GM12878 (cell line): ENCODE measurements around the gene COL28A1. TPM values are rescaled to one million over a fixed set of nuclear protein-coding genes. Genes with fewer than 3 reads are reported as not detected.

Experiments used
- ATAC-seq: fragments of 200-7000 bp; cut with Tn5 transposase; 3 replicates; pipeline ENCODE4 v1.9.1; 2020; ENCODE audit warnings: mild to moderate bottlenecking, moderate library complexity
- BruUV-seq: library from RNA; stranded (reverse); fragments of 400-500 nt; replicated peaks from 2 replicates; lab custom pipeline; 2021; lab: Mats Ljungman, UMichigan
- CTCF ChIA-PET: fragments of 300-600 bp; sonication (Branson Sonifier 250); formaldehyde crosslinking; extraction: SDS; loops from one replicate; lab custom pipeline; 2021; ENCODE audit warnings: inconsistent platforms; lab: Yijun Ruan, JAX
- POLR2A ChIA-PET: fragments of 350-600 bp; formaldehyde crosslinking; extraction: SDS; loops from one replicate; lab custom pipeline; 2021; ENCODE audit warnings: inconsistent platforms; lab: Charles Lee
- RAD21 ChIA-PET: fragments of 300-600 bp; sonication (Branson Sonifier 250); formaldehyde crosslinking; loops from one replicate; lab custom pipeline; 2023; ENCODE audit warnings: antibody characterized with exemption; ENCODE audit not compliant: unreplicated experiment; lab: Charles Lee
- SMC1A ChIA-PET: fragments of 300-600 bp; sonication (Branson Sonifier 250); formaldehyde crosslinking; loops from one replicate; lab custom pipeline; 2023; ENCODE audit not compliant: unreplicated experiment, uncharacterized antibody; lab: Charles Lee
- DNase-seq: peaks from one replicate; pipeline ENCODE4 v3.0.0-alpha.2; 2011; ENCODE audit warnings: low read depth, low spot score
- FAIRE-seq: peaks from 3 replicates; lab custom pipeline; 2011; peaks lifted over from hg19 to GRCh38; lab: Jason Lieb, UNC
- H2AFZ ChIP-seq: 2 replicates; pipeline ENCODE4 v1.6.0; 2011; ENCODE audit warnings: low read depth, low read length, control low read depth; ENCODE audit not compliant: control insufficient read depth
- H3K27ac ChIP-seq: 2 replicates; pipeline ENCODE4 v1.5.1; 2011; ENCODE audit warnings: control low read depth; ENCODE audit not compliant: control insufficient read depth, insufficient read depth
- H3K27me3 ChIP-seq, 2 experiments: replicated peaks in 1 of 2; 2 replicates each; pipeline versions ENCODE4 v1.6.0 to v1.6.1; 2011; ENCODE audit warnings: low read length in 1 of 2; ENCODE audit not compliant: control insufficient read depth in 2 of 2, insufficient read depth in 2 of 2
- H3K36me3 ChIP-seq, 2 experiments: 2 replicates each; pipeline ENCODE4 v1.5.1; 2011; ENCODE audit warnings: low read length in 1 of 2; ENCODE audit not compliant: control insufficient read depth in 2 of 2, insufficient read depth in 2 of 2
- H3K4me1 ChIP-seq: 2 replicates; pipeline ENCODE4 v1.6.1; 2011; ENCODE audit warnings: mild to moderate bottlenecking, low read length, moderate library complexity, mixed read lengths; ENCODE audit not compliant: control insufficient read depth, insufficient read depth
- H3K4me2 ChIP-seq: 2 replicates; pipeline ENCODE4 v1.6.0; 2011; ENCODE audit warnings: control low read depth; ENCODE audit not compliant: control insufficient read depth, insufficient read depth
- H3K4me3 ChIP-seq: fragments of 200-600 bp; sonication (generic); 2 replicates; pipeline ENCODE4 v1.5.1; 2016
- H3K79me2 ChIP-seq: 2 replicates; pipeline ENCODE4 v1.6.0; 2011; ENCODE audit warnings: low read length; ENCODE audit not compliant: control insufficient read depth, insufficient read depth
- H3K9ac ChIP-seq: 2 replicates; pipeline ENCODE4 v1.8.0; 2011; ENCODE audit warnings: low read length, control low read depth, mixed read lengths; ENCODE audit not compliant: control insufficient read depth, insufficient read depth
- H3K9me3 ChIP-seq: replicated peaks from 3 replicates; pipeline ENCODE4 v1.5.1; 2011; ENCODE audit warnings: mild to moderate bottlenecking, low read length; ENCODE audit not compliant: control insufficient read depth, insufficient read depth
- H4K20me1 ChIP-seq: 2 replicates; pipeline ENCODE4 v1.6.0; 2011; ENCODE audit not compliant: control insufficient read depth, insufficient read depth
- BACH1 ChIP-seq: fragments of 450-650 bp; IDR thresholded peaks from 2 replicates; pipeline ENCODE4 v1.6.1; 2017; ENCODE audit warnings: mild to moderate bottlenecking, borderline replicate concordance
- BRCA1 ChIP-seq: IDR thresholded peaks from 2 replicates; pipeline ENCODE4 v1.6.1; 2011; ENCODE audit warnings: low read depth, low read length, improper control_type of control experiment
- KAT2A ChIP-seq: conservative IDR thresholded peaks from 2 replicates; pipeline ENCODE4 v1.6.1; 2011; ENCODE audit warnings: low read depth, low read length; ENCODE audit not compliant: control insufficient read depth
- TCF3 ChIP-seq: IDR thresholded peaks from 2 replicates; pipeline ENCODE4 v1.6.1; 2012; ENCODE audit warnings: low read depth, mild to moderate bottlenecking, low read length, borderline replicate concordance; ENCODE audit not compliant: insufficient read depth
- TCF7 ChIP-seq: IDR thresholded peaks from 2 replicates; pipeline ENCODE4 v1.6.1; 2014; ENCODE audit warnings: antibody characterized with exemption, borderline replicate concordance
- ZNF274 ChIP-seq: IDR thresholded peaks from one replicate; pipeline ENCODE4 v1.8.0; 2011; ENCODE audit not compliant: insufficient read length, insufficient read depth
- WGBS: methylation state at CpG from one replicate; pipeline ENCODE4 v1.1.6; 2016; ENCODE audit warnings: low lambda C conversion rate; ENCODE audit not compliant: insufficient replicate concordance, insufficient coverage; ENCODE audit errors: missing lambda C conversion rate; 5-methylcytosine and 5-hydroxymethylcytosine counted together
- in situ Hi-C: fragments of 300-500 bp; cut with MboI; formaldehyde crosslinking; loops from 9 replicates; pipeline ENCODE4 v1.14.3; 2018; ENCODE audit warnings: mixed read lengths
- intact Hi-C: fragments of 100-400 bp; cut with micrococcal nuclease; formaldehyde crosslinking; loops from one replicate; pipeline ENCODE4 v1.14.2; 2022; ENCODE audit not compliant: unreplicated experiment
- polyA plus RNA-seq, 11 experiments: library from polyadenylated mRNA; depleted of rRNA in 4 of 11; unstranded in 6 of 11; stranded (reverse) in 5 of 11; fragments of >200 nt; fragmentation: Nextera tagmentation in 4 of 11; fragmentation: Illumina TruSeq in 1 of 11; extraction: Ambion mirVana in 4 of 11; extraction: Trizol in 1 of 11; gene quantifications; 1 replicate in 1 of 11; 2 replicates in 10 of 11; pipeline versions ENCODE4 v1.2.1 to v1.2.3, GENCODE V29; 2011 to 2016; ENCODE audit warnings: inconsistent platforms in 2 of 11, missing spikeins in 2 of 11, low read depth in 1 of 11
- total RNA-seq, 4 experiments: library from RNA; depleted of rRNA in 3 of 4; stranded (reverse); fragments of >200 nt in 3 of 4; fragmentation: Illumina TruSeq in 1 of 4; extraction: Trizol in 1 of 4; gene quantifications; 2 replicates each; pipeline versions ENCODE4 v1.2.1 to v1.2.3, GENCODE V29; 2013 to 2021
- TF ChIP-seq, protein P1 (sequence below): fragments of 450-650 bp; IDR thresholded peaks from 2 replicates; pipeline ENCODE4 v1.6.1; 2017; ENCODE audit warnings: antibody characterized with exemption, mild to moderate bottlenecking, moderate library complexity
- TF ChIP-seq, protein P2 (sequence below): fragments of 450-650 bp; IDR thresholded peaks from 2 replicates; pipeline ENCODE4 v1.6.1; 2017; ENCODE audit warnings: borderline replicate concordance

The COL28A1 gene
- total and polyA plus RNA-seq, 10 of the 15 experiments (the other 5 are each of a cell fraction or from before 2014, with no cell fraction given) = 0.05 to 0.22 TPM; not detected in 8

DNA sequence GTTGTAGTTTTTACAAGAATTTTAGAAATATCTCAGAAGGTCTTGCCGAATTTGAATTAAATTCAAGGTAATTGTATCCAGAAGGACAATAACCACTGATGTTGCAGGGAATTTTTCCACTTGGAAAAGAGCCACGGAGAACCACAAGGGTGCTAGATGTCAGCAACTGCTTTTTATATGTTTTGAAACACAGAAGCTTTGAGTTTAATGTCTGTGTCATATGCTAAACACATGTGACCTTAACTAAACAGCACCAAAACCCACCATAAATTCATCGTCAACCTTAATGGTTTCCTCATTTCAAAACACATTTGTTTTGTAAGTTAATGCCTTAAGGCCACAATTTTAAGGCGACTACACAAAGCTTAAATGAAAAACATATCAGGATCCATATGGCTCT is 106.9 kb downstream of the COL28A1 start:
- TF ChIP-seq BACH1 (no peak), TCF7 (no peak), BRCA1 (no peak), ZNF274 (no peak), KAT2A (no peak), TCF3 (no peak)
- TF ChIP-seq, protein P1, sequence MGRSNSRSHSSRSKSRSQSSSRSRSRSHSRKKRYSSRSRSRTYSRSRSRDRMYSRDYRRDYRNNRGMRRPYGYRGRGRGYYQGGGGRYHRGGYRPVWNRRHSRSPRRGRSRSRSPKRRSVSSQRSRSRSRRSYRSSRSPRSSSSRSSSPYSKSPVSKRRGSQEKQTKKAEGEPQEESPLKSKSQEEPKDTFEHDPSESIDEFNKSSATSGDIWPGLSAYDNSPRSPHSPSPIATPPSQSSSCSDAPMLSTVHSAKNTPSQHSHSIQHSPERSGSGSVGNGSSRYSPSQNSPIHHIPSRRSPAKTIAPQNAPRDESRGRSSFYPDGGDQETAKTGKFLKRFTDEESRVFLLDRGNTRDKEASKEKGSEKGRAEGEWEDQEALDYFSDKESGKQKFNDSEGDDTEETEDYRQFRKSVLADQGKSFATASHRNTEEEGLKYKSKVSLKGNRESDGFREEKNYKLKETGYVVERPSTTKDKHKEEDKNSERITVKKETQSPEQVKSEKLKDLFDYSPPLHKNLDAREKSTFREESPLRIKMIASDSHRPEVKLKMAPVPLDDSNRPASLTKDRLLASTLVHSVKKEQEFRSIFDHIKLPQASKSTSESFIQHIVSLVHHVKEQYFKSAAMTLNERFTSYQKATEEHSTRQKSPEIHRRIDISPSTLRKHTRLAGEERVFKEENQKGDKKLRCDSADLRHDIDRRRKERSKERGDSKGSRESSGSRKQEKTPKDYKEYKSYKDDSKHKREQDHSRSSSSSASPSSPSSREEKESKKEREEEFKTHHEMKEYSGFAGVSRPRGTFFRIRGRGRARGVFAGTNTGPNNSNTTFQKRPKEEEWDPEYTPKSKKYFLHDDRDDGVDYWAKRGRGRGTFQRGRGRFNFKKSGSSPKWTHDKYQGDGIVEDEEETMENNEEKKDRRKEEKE = no peak
- TF ChIP-seq, protein P2, sequence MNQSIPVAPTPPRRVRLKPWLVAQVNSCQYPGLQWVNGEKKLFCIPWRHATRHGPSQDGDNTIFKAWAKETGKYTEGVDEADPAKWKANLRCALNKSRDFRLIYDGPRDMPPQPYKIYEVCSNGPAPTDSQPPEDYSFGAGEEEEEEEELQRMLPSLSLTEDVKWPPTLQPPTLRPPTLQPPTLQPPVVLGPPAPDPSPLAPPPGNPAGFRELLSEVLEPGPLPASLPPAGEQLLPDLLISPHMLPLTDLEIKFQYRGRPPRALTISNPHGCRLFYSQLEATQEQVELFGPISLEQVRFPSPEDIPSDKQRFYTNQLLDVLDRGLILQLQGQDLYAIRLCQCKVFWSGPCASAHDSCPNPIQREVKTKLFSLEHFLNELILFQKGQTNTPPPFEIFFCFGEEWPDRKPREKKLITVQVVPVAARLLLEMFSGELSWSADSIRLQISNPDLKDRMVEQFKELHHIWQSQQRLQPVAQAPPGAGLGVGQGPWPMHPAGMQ = no peak
- H3K27me3 ChIP-seq = no peaks in the 10 kb centered on the region; a peak in 2 of 4 replicates
- DNase-seq (no peak), FAIRE-seq (no peak), ATAC-seq (no peak)
- H3K9me3 ChIP-seq = no peaks in the 10 kb centered on the region
- no peak overlapping the region for H3K27ac ChIP-seq
- WGBS = 35% methylated on average over 4 of the region's 4 CpGs
- no peak overlapping the region for H3K4me3 ChIP-seq
- ChIA-PET RAD21 (interaction anchor here (1.0 kb wide), 1 partner anchor 179 kb away, joined by 4 read pairs; no protein-coding TSS in a partner anchor), CTCF (interaction anchor here (0.9 to 1.3 kb wide), 3 partner anchors 326 to 867 kb away, joined by 3 to 4 read pairs (median 3); no protein-coding TSS in a partner anchor), POLR2A (no interaction called here), SMC1A (interaction anchor here (0.7 to 1.5 kb wide), 3 partner anchors 16 to 787 kb away, joined by 3 to 6 read pairs (median 3); no protein-coding TSS in a partner anchor)
- H2AFZ ChIP-seq = no peak overlapping the region
- H3K4me2 ChIP-seq = no peak overlapping the region
- no TSS peak for BruUV-seq
- H4K20me1 ChIP-seq = no peaks in the 10 kb centered on the region
- no peaks in the 10 kb centered on the region for H3K36me3 ChIP-seq
- intact Hi-C loops (no loop called here), in situ Hi-C loops (loop anchor here (10.0 kb wide), 2 partner anchors 336 to 796 kb away; no protein-coding TSS in a partner anchor)
- no peak overlapping the region for H3K9ac ChIP-seq
- no peaks in the 10 kb centered on the region for H3K79me2 ChIP-seq
- no peaks in the 10 kb centered on the region for H3K4me1 ChIP-seq
